Mesendoderm (in vitro differentiated cells): ENCODE measurements around the gene GJC1. TPM values are rescaled to one million over a fixed set of nuclear protein-coding genes. Genes with fewer than 3 reads are reported as not detected.

Experiments
- DNase-seq: peaks from one replicate; pipeline ENCODE4 v3.0.0; 2013
- H2AK5ac ChIP-seq: 2 replicates; pipeline ENCODE4 v1.6.1; 2013; ENCODE audit warnings: low read length, inconsistent platforms
- H2BK120ac ChIP-seq: 2 replicates; pipeline ENCODE4 v1.6.1; 2013; ENCODE audit warnings: low read depth, mild to moderate bottlenecking, low read length, moderate library complexity, mixed read lengths
- H2BK15ac ChIP-seq: replicated peaks from 2 replicates; pipeline ENCODE4 v1.6.1; 2013; ENCODE audit warnings: low read depth, mild to moderate bottlenecking, moderate library complexity
- H2BK5ac ChIP-seq: 2 replicates; pipeline ENCODE4 v1.6.1; 2013; ENCODE audit warnings: low read length, inconsistent platforms
- H3K18ac ChIP-seq: 2 replicates; pipeline ENCODE4 v1.6.1; 2013; ENCODE audit warnings: mild to moderate bottlenecking, low read length, mixed read lengths
- H3K23ac ChIP-seq: one replicate; pipeline ENCODE4 v1.6.1; 2013; ENCODE audit warnings: low read length
- H3K27ac ChIP-seq: 2 replicates; pipeline ENCODE4 v1.5.1; 2013; ENCODE audit warnings: low read depth, mild to moderate bottlenecking, inconsistent platforms, low read length, moderate library complexity
- H3K27me3 ChIP-seq: 2 replicates; pipeline ENCODE4 v1.6.1; 2013; ENCODE audit warnings: low read length, control low read depth, mild to moderate bottlenecking, inconsistent platforms; ENCODE audit not compliant: insufficient read depth, poor library complexity
- H3K36me3 ChIP-seq: 2 replicates; pipeline ENCODE4 v1.6.1; 2013; ENCODE audit warnings: low read length, inconsistent platforms; ENCODE audit not compliant: control insufficient read depth, insufficient read depth
- H3K4ac ChIP-seq: one replicate; pipeline ENCODE4 v1.6.1; 2013; ENCODE audit warnings: low read depth, mild to moderate bottlenecking, low read length, moderate library complexity
- H3K4me1 ChIP-seq: 2 replicates; pipeline ENCODE4 v1.6.1; 2013; ENCODE audit warnings: low read depth, low read length, inconsistent platforms; ENCODE audit not compliant: control insufficient read depth
- H3K4me2 ChIP-seq: 2 replicates; pipeline ENCODE4 v1.6.1; 2013; ENCODE audit warnings: low read length
- H3K4me3 ChIP-seq: 2 replicates; pipeline ENCODE4 v1.5.1; 2013; ENCODE audit warnings: mild to moderate bottlenecking, low read length
- H3K56ac ChIP-seq: one replicate; pipeline ENCODE4 v1.6.1; 2013; ENCODE audit warnings: low read length
- H3K79me1 ChIP-seq: 2 replicates; pipeline ENCODE4 v1.6.1; 2013; ENCODE audit warnings: low read length, inconsistent platforms
- H3K79me2 ChIP-seq: 2 replicates; pipeline ENCODE4 v1.6.1; 2013; ENCODE audit warnings: mild to moderate bottlenecking, low read length; ENCODE audit not compliant: control insufficient read depth, insufficient read depth
- H3K9ac ChIP-seq: 2 replicates; pipeline ENCODE4 v1.6.1; 2013; ENCODE audit warnings: low read length, inconsistent platforms
- H4K5ac ChIP-seq: one replicate; pipeline ENCODE4 v1.6.1; 2013; ENCODE audit warnings: low read length
- H4K8ac ChIP-seq: one replicate; pipeline ENCODE4 v1.6.1; 2013; ENCODE audit warnings: low read depth, mild to moderate bottlenecking, control low read depth, low read length, moderate library complexity
- WGBS: extraction: QIAGEN DNeasy Blood & Tissue Kit; methylation state at CpG from one replicate; pipeline ENCODE4 v1.1.7; 2013; ENCODE audit warnings: low lambda C conversion rate, missing lambda C conversion rate; ENCODE audit not compliant: insufficient coverage; ENCODE audit errors: extremely low coverage; 5-methylcytosine and 5-hydroxymethylcytosine counted together
- polyA plus RNA-seq, 2 experiments: library from polyadenylated mRNA; stranded (reverse); fragments of 200-250 nt; gene quantifications; one replicate each; pipeline ENCODE4 v1.2.3, GENCODE V29; 2013

Gene GJC1
- polyA plus RNA-seq (2013, experiment 1 of 2) = 35.4 TPM
- 36.0 TPM for polyA plus RNA-seq (2013, experiment 2 of 2)

GRCh38 chr17:44829523-44830358 lies at the start of gene GJC1:
Gene GJC1 (minus strand): TSS chr17:44830287. CDS start chr17:44805817, 24,470 bp downstream.
- Histone ChIP-seq H3K18ac (peak within 1 kb of the TSS; percentile 98), H4K5ac (no peak within 1 kb of the TSS), H3K27ac (peak within 1 kb of the TSS; percentile 95)

GRCh38 chr17:44879376-44879775 lies 49.3 kb upstream of the GJC1 start:
- H3K56ac ChIP-seq = no peak overlapping the region
- peak overlapping the region; percentile 6 for H3K27ac ChIP-seq
- no peaks in the 10 kb centered on the region for H3K27me3 ChIP-seq
- no peaks in the 10 kb centered on the region for H3K79me2 ChIP-seq
- no peak overlapping the region for H2AK5ac ChIP-seq
- no peak overlapping the region for H3K4me2 ChIP-seq
- no peaks in the 10 kb centered on the region for H3K4me1 ChIP-seq
- no peak overlapping the region for H3K23ac ChIP-seq
- no peak overlapping the region for H2BK15ac ChIP-seq
- H4K5ac ChIP-seq = no peak overlapping the region
- H2BK120ac ChIP-seq = no peak overlapping the region
- H4K8ac ChIP-seq = no peak overlapping the region
- no peak overlapping the region for H3K4me3 ChIP-seq
- no peak overlapping the region for H3K9ac ChIP-seq
- no peak for DNase-seq
- WGBS = no CpG with 5 or more reads among the region's 6 CpGs
- peaks cover 6% of the 10 kb centered on the region for H3K36me3 ChIP-seq
- H3K18ac ChIP-seq = no peak overlapping the region
- H3K4ac ChIP-seq = no peak overlapping the region
- H3K79me1 ChIP-seq = no peaks in the 10 kb centered on the region
- no peak overlapping the region for H2BK5ac ChIP-seq

More at GRCh38 chr17:44829523-44830358, at the start of gene GJC1:
- Histone ChIP-seq H3K79me1 (no peaks in the 10 kb centered on the region), H3K56ac (peak within 1 kb of the TSS; percentile 96), H3K9ac (peak within 1 kb of the TSS; percentile 84), H3K27me3 (no peaks in the 10 kb centered on the region), H3K4me1 (peaks cover 3% of the 10 kb centered on the region), H4K8ac (peak within 1 kb of the TSS; percentile 95), H3K4me2 (peak within 1 kb of the TSS; percentile 46), H2AK5ac (no peak within 1 kb of the TSS), H3K23ac (peak within 1 kb of the TSS; percentile 87), H2BK5ac (peak within 1 kb of the TSS; percentile 83), H3K4ac (peak within 1 kb of the TSS; percentile 99), H3K4me3 (peak within 1 kb of the TSS; percentile 70), H2BK120ac (peak within 1 kb of the TSS; percentile 83), H3K79me2 (peaks cover 43% of the 10 kb centered on the region), H3K36me3 (no peaks in the 10 kb centered on the region), H2BK15ac (peak within 1 kb of the TSS; percentile 65)
- WGBS = no CpG with 5 or more reads among the region's 123 CpGs
- DNase-seq = peak; percentile 34

GRCh38 chr17:44878627-44879221 lies 48.6 kb upstream of the GJC1 start:
- Histone ChIP-seq H3K4ac (no peak overlapping the region), H2BK15ac (no peak overlapping the region), H3K79me2 (no peaks in the 10 kb centered on the region), H2BK5ac (no peak overlapping the region), H3K9ac (no peak overlapping the region), H3K4me3 (no peak overlapping the region), H3K27ac (no peak overlapping the region), H3K4me2 (no peak overlapping the region), H4K5ac (no peak overlapping the region), H2BK120ac (no peak overlapping the region), H3K27me3 (no peaks in the 10 kb centered on the region), H3K79me1 (no peaks in the 10 kb centered on the region), H3K23ac (no peak overlapping the region), H4K8ac (no peak overlapping the region), H2AK5ac (no peak overlapping the region), H3K36me3 (peaks cover 6% of the 10 kb centered on the region), H3K56ac (no peak overlapping the region), H3K18ac (no peak overlapping the region), H3K4me1 (no peaks in the 10 kb centered on the region)
- WGBS = no CpG with 5 or more reads among the region's 6 CpGs
- peak; percentile 20 for DNase-seq

- H3K23ac ChIP-seq = no peak overlapping the region
- no peaks in the 10 kb centered on the region for H3K79me1 ChIP-seq
- no peak overlapping the region for H3K4me2 ChIP-seq
- no peak overlapping the region for H2BK5ac ChIP-seq
- no peak overlapping the region for H3K18ac ChIP-seq
- H3K79me2 ChIP-seq = no peaks in the 10 kb centered on the region
- no peak overlapping the region for H2BK15ac ChIP-seq
- H2AK5ac ChIP-seq = no peak overlapping the region
- H2BK120ac ChIP-seq = no peak overlapping the region
- no peaks in the 10 kb centered on the region for H3K27me3 ChIP-seq
- no peak for DNase-seq
- H3K9ac ChIP-seq = no peak overlapping the region
- H3K27ac ChIP-seq = no peak overlapping the region
- no peaks in the 10 kb centered on the region for H3K4me1 ChIP-seq
- H4K5ac ChIP-seq = no peak overlapping the region
- H3K56ac ChIP-seq = no peak overlapping the region
- H3K4me3 ChIP-seq = no peak overlapping the region
- no peak overlapping the region for H3K4ac ChIP-seq
- no peak overlapping the region for H4K8ac ChIP-seq
- WGBS = no CpG with 5 or more reads among the region's 5 CpGs
- peaks cover 10% of the 10 kb centered on the region for H3K36me3 ChIP-seq
These were observed 47.0 kb upstream of the GJC1 start for GRCh38 chr17:44877121-44877520.

- Histone ChIP-seq H2AK5ac (no peak overlapping the region), H3K9ac (no peak overlapping the region), H3K36me3 (peaks cover 14% of the 10 kb centered on the region), H3K56ac (no peak overlapping the region), H4K8ac (no peak overlapping the region), H3K18ac (no peak overlapping the region), H4K5ac (no peak overlapping the region), H3K4me1 (no peaks in the 10 kb centered on the region), H3K4me3 (no peak overlapping the region), H3K27ac (no peak overlapping the region), H2BK120ac (no peak overlapping the region), H3K4me2 (no peak overlapping the region), H3K23ac (no peak overlapping the region), H3K4ac (no peak overlapping the region), H2BK15ac (no peak overlapping the region), H3K79me1 (no peaks in the 10 kb centered on the region), H3K79me2 (no peaks in the 10 kb centered on the region), H2BK5ac (no peak overlapping the region), H3K27me3 (no peaks in the 10 kb centered on the region)
- no peak for DNase-seq
- WGBS = no CpG with 5 or more reads among the region's 6 CpGs
These were observed 45.7 kb upstream of the GJC1 start for GRCh38 chr17:44875761-44876160.
